HG03103 (cell line): Measurements from ENCODE around the gene OTX2.

Experiments used
- ATAC-seq: cut with Tn5 transposase; IDR thresholded peaks from one replicate; pipeline ENCODE4 v1.9.1; 2021; ENCODE audit warnings: low read depth; ENCODE audit not compliant: unreplicated experiment

OTX2 gene

GRCh38 chr14:56797003-56797568 is 13.2 kb downstream of the OTX2 start:
- ATAC-seq: no peak

GRCh38 chr14:56796259-56796658 is 14.0 kb downstream of the OTX2 start:
- no peak for ATAC-seq

GRCh38 chr14:56795284-56795622 is 15.0 kb downstream of the OTX2 start:
- no peak for ATAC-seq

GRCh38 chr14:56794557-56795283 is 15.6 kb downstream of the OTX2 start:
- no peak for ATAC-seq

- no peak for ATAC-seq
These were observed 16.2 kb downstream of the OTX2 start for GRCh38 chr14:56794088-56794556.

- ATAC-seq: no peak
These were observed 20.3 kb downstream of the OTX2 start for GRCh38 chr14:56789955-56790354.

GRCh38 chr14:56787530-56787929 is 22.7 kb downstream of the OTX2 start:
- no peak for ATAC-seq

- ATAC-seq: no peak
These were observed 27.6 kb downstream of the OTX2 start for GRCh38 chr14:56782711-56783110.

GRCh38 chr14:56774503-56774902 is 35.8 kb downstream of the OTX2 start:
- ATAC-seq: no peak

GRCh38 chr14:56770512-56770911 is 39.8 kb downstream of the OTX2 start:
- no peak for ATAC-seq

- no peak for ATAC-seq
These were observed 49.9 kb downstream of the OTX2 start for GRCh38 chr14:56760164-56760914.

- ATAC-seq: no peak
These were observed 50.6 kb downstream of the OTX2 start for GRCh38 chr14:56759633-56760032.

GRCh38 chr14:56759094-56759493 is 51.2 kb downstream of the OTX2 start:
- no peak for ATAC-seq

GRCh38 chr14:56754921-56755320 is 55.4 kb downstream of the OTX2 start:
- no peak for ATAC-seq

GRCh38 chr14:56753396-56753795 is 56.9 kb downstream of the OTX2 start:
- no peak for ATAC-seq

- ATAC-seq: no peak
These were observed 57.9 kb downstream of the OTX2 start for GRCh38 chr14:56752428-56752827.

- ATAC-seq: no peak
These were observed 58.8 kb downstream of the OTX2 start for GRCh38 chr14:56751471-56751870.
